GM18873 (cell line): ENCODE results near the gene ODF4.
"Not testable (repeated sequence)": the region's sequence is repeated elsewhere in the genome, so short reads cannot be mapped to it uniquely, and the experiment has no call there.

Source experiments
- ATAC-seq: cut with Tn5 transposase; IDR thresholded peaks from one replicate; pipeline ENCODE4 v1.9.1; 2021; ENCODE audit warnings: mild to moderate bottlenecking, moderate library complexity, moderate number of reproducible peaks; ENCODE audit not compliant: unreplicated experiment, low FRiP score

ODF4 gene

DNA sequence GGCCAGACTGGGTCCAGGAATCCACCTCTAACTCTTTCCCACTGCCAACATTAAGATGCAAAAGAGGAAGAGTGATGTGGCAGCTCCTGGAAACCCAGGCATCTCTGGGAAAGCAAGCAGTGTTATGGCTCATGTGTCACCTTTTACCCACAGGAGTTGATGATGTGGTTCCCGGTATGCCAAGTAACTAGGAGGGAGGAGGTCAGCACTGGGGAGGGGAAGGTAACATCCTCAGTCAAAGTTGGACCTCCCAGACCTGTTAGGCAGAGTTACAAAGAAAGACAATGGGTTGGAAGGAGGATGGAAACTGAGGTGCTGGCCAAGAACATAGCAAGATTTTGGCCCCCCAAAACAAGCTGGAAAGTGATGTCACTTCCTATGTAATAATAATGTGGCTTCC is 25.5 kb downstream of the ODF4 start:
- no peak for ATAC-seq

DNA sequence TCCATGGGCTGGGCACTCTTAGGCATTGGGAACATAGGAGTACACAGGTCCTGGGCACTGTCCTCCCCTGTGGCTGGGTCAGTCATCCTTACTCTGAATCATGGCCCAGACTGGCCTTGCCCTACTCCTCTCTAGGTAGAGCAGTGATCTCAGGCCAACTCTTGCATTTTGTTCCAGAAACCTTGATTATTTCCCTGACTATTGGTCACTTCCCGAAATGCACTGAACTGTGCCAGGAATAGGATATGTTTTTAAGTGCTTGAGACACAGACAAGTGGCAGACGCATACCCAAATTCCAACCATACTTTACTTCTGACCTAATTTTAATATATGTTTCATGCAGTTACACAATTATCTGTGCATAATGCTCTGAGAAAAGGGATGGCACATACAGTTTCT is 26.6 kb downstream of the ODF4 start:
- ATAC-seq: no peak

DNA sequence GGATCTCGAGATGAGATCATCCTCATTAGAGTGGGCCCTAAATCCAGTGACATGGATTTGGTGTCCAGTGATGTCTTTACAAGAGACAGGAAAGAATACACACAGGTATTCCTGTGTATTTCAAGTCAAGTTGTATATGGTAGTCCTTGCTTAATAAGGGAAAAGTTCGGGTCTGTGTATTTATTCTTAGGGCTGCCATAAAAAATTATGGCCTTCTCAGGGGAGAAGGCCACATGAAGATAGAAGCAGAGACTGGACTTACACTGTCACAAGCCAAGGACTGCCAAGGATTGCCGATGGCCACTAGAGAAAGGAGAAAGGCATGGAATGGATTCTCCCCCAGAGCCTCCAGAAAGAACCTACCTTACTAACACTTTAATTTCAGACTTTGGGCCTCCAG is 28.6 kb downstream of the ODF4 start:
- no peak for ATAC-seq

DNA sequence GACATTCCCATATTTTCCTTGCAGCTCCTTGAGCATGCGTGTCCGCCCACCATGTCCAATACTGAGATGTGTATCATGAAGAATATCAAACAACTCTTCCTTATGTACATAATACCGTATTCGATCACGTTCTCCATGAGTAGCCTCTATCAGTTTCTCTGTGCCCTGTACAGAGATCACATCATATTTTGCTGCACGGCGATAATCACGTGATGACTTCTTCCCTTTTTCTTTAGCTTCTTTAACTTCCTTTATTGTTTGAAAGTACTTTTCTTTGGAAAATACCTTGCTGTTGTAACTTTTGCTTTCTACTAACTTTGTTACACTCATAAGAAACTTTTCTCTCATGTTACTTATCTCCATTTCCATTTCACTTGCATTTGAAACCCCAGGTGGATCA is 30.3 kb downstream of the ODF4 start:
- no peak for ATAC-seq

DNA sequence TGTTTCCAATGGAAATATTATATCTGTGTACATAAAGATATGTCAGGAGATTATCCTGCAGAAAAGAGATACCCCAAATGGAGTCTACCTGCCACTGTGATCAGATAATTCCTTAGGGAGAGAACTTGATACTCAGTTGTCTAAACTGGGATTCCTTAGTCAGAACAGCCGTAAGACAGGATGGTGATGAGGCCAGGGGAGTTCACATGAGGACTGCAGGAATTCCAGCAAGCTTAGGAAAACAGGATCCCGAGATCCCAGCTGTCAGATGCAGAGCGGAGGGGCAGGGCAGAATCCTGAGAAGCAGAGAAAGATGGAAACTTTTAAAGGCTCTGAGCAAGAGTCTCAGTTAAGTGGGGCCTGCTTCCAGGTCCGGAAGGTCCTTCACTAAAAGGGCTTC is 32.1 kb downstream of the ODF4 start:
- ATAC-seq: no peak

DNA sequence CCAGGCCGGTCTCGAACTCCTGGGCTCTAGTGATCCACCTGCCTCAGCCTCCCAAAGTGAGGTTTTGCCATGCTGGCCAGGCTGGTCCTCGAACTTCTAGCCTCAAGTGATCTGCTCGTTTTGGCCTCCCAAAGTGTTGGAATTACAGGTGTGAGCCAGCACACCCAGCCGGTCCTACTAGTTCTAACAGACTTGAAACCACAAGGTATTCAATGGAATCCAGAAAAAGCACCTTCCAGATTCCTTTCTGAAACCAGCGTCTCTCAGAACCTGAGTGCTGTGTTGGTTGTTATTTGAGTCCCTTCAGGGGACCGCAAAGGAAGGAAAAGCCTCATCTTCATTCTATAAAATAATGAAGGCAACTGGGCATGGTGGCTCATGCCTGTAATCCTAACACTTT is 32.8 kb downstream of the ODF4 start:
- no peak for ATAC-seq

DNA sequence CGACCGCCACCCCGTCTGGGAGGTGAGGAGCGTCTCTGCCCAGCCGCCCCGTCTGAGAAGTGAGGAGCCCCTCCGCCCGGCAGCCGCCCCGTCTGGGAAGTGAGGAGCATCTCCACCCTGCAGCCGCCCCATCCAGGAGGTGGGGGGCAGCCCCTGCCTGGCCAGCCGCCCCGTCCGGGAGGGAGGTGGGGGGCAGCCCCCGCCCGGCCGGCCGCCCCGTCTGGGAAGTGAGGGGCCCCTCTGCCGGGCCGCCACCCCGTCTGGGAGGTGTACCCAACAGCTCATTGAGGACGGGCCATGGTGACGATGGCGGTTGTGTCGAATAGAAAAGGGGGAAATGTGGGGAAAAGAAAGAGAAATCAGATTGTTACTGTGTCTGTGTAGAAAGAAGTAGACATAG is 34.2 kb downstream of the ODF4 start:
- ATAC-seq: not testable (repeated sequence)

DNA sequence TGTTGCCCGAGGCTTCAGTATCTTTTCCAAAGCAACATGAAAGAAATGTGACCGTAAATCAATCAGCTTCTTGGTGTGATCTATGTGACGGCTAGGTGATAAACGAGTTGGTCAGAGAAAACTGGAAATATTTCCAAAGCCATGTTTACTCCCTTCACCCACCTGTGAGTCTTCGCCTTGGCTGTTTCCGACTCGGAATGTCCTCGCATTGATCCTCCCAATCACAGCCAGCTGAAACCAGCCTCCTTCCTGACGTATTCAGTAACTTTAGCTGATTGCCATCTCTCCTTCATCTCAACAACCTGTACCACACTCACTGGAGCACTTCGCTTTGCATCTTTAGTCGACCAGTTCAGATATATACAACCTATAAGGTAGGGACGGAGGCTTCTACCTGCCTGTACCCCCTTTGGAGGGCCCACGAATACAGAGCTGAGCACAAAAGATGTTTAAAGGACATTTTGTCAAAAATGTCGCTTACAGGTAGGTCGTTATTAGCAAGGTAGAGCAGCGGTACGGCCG is 36.2 kb downstream of the ODF4 start:
- no peak for ATAC-seq

DNA sequence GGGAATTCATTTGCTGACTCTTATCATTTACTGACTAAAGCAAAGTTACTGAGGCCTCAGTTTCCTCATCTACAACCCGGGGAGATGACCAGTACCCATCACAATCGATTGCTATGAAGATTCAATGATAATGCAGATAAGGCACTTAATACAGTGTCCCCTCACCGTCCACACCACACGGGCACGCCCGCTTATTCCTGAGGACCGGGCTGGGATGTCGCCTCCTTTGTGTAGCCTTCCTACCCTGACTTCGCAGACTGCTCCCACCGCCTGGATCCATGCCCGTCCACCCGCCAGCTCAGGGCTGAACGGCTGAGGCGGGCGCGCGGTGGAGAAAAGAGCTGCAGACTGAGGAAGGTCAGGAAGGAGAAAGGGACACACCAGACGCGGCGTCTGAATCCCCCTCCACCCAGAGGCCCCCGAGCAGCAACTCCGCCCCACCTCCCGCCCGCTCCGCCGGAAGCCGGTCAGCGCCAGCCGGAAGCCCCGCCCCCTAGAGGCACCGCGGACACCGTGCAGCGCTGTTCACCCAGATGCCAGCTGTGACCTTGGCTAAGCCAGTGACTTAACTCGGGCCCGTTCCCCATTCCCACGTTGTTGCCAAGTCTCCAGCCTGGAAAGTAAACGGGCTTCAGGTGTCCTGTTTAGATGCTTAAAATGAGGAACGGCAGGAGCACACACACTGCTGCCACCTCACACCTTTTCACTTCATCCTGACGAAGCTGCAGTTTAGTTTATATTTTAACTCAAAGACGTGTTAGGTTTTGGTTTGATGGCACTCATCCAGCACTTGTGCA is 36.8 kb downstream of the ODF4 start, which contains the start of gene KRABD2:
KRABD2 (minus strand) TSS at position 434 of the 797 bp plus-strand sequence.
- ATAC-seq: peak; percentile 64

DNA sequence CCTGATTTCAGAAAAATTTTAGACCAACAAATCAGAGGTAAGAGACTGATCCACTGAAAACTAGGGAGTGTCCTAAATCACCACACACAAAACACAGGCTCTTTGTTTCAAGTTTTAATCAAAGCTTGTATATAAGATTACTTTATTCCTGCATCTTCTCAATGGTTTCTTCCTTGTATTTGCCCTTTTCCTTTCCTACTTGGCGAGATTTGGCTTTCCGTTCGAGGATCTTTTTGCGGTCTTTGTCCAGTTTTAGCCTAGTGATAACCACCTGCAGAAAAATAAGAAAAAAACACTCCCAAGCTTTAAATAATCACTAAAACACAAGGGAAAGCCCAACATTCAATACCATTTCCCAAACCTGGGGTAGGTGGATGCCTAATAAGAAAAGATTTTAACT is 37.8 kb downstream of the ODF4 start:
- no peak for ATAC-seq

DNA sequence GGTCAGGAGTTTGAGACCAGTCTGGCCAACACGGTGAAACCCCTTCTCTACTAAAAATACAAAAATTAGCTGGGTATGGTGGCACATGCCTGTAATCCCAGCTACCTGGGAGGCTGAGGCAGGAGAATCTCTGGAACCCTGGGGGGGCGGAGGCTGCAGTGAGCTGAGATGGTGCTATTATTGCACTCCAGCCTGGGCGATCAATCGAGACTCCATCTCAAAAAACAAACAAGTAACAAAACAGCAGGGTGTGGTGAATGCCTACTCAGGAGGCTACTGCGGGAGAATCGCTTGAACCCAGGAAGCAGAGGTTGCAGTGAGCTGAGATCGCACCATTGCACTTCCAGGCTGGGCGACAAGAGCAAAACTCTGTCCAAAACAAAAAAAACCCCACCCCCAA is 38.5 kb downstream of the ODF4 start:
- ATAC-seq: not testable (repeated sequence)

DNA sequence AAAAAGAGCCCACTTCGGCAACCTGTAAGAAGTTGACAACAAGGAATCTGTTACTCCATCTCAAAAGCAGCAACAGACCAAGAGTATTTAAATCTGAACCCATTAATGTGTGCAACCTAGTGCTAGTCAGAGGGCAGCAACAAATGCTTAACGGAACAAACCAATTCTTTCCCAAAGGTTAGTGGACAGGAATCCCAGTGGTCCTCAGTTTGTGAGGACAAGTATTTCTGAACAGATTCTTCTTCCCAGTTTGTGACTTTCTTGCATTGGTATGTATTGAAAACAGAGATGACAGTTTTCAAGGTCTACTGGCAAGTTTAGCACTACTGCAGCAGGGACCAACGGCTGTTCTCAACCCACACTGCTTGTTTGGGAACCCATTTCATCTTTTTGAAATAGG is 40.4 kb downstream of the ODF4 start:
- no peak for ATAC-seq

DNA sequence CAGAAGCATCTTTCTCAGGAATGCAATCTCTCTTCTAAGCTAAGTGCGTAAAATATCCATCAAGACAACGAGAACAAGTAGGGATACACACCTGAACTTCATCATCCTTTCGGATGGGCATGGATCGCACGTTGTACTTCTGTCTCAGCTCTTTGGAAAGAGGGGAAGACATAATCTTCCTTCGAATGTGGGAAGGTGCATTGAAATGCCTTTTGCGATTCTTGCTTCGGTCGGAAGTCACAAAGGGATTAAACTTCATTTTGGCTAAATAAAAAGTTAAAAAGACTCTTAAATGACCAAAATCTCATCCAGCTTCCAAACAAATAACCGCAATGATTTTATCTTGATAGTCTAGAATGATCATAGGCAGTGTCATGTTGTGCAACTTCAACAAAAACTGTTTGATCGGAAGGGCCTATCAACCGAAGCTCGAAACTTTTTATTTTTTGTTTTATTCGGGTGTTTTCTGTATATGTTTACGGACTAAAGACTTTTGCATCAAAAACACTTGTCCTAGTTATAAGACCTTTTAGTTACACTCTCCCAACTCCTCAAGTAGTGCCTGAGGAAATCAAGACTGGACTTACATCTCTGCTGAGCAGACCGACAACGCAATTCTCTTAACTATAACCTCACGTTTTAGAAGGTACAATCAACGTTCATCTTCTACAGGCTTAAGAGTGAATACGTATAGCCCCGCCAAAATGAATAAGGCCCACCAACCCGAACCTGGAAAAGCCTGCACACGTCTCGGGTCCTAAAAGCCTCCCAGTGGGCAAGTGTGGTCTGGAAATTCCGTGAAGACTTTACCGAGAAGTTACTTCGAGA is 42.6 kb downstream of the ODF4 start:
- ATAC-seq: no peak

DNA sequence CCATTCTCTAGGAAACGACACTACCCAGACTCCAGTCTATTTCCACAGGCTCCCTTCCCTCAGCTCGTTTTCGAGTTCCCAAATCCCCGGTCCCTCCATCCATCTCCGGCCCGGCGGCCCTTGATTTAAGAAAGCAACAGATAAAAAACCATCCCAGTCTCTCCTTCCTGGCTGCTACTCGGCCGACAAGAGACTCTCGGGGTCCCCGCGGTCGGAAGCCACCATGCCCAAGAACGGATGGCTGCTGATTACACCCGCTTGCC is 43.2 kb downstream of the ODF4 start:
- no peak for ATAC-seq

DNA sequence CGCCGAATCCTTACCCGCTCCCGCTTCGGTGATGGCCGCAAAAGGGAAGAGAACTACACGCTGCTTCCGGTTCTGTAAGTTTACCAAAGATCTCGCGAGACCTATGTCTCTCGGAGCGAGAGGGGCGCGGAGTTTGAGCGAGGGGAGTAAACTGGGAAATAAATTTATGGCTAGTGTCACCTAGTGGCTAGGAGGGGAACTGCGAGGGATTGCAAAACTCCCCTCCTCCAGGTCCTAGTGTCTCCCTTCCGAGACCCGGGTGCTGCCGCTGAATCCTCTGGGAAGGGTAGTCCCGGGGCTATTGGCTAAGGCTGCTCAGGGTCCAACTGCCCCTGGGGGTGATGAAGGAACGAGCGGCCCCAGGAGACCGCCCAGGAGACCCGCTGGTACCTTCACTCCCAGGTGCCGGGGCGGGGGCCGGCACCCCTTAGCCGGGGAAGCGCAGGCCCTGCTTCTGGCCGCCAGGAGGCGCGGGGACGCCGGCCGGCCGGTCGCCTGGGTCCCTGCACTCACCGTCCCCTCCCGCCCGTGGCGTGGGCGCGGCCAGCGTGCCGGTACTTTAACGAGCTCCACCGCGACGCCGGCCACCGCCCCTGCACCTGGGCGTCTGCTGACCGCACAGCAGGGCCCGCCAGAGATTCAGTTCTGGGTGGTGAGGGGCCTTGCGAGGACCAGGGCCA is 43.6 kb downstream of the ODF4 start, which contains the start of gene RPL26:
RPL26 (minus strand) TSS at position 51 of the 680 bp plus-strand sequence. CDS start 883 bp downstream, outside the sequence.
- peak; percentile 87 for ATAC-seq

DNA sequence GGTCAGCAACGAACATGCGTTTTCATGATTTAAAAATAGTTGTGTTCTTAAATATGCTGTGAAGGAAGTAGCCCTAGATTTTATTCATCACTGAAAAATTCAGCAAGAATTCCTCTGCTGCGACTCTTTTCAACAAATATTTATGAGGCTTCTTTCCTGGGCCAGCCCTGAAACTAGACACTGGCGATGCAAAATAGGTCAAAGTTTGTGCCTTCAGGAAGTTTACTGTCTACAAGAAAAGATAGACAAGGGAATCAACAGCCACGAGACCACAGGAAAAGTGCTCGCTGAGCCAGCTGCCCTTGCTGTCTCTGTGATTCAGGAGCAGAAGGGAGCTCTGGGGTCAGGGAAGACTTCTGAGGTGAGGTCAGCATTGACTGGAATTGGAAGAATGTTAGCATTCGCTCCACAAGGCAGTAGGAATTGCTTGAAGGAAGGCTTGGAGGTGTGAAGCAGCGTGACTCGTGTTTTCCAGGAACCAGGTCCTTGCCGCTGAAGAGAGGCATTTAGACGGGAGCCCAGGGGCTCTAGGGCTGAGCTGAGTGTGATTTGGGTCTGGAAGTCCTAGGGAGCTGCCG is 45.2 kb downstream of the ODF4 start:
- no peak for ATAC-seq

DNA sequence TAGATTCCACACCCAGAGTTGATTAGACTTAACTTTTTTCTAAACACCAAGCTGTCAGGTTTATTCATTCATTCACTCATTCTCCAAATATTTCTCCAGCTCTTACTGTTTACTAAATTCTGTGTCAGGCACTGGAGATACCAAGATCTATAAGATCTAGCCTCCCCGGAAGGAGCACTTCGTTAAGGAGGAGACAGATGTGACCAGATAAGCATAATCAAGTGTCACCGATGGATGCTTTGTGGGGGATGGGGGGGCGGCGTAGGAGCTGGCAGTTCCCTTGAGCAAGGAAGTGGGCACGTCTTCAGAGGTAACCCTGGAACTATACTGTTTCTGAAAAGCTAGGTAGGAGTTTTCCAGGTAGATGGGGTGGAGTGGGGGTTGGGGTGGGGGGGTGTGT is 47.2 kb downstream of the ODF4 start:
- no peak for ATAC-seq

DNA sequence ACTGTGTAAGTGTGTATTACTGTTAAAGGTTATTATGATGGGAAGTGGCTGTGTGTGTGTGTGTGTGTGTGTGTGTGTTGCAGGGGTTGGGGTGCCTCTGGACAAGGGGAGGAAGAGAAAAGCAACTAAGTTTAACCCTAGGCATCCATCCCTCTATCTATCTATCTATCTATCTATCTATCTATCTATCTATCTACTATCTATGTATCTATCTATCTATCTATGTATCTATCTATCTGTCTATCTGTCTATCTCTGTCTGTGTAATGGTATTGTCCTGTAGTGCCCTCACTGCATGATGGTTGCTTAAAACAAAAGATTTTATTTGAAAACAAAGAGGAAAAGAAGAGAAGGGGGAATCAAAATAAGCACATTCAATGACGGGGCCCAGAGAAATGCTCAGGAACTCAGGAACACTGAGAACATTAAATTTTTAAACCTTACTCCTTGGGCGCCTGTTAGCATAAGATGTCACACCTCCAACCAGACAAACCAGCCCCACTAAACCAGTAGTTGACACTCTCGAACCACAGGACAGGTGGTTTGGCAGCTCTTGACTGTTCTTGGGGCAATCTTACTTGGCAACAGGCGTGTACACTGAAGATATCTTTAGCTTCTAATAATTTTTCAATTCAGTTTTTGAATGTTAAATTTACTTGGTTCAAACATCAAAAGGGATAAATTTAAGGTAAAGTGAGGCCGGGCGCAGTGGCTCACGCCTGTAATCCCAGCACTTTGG is 48.4 kb downstream of the ODF4 start:
- ATAC-seq: no peak

DNA sequence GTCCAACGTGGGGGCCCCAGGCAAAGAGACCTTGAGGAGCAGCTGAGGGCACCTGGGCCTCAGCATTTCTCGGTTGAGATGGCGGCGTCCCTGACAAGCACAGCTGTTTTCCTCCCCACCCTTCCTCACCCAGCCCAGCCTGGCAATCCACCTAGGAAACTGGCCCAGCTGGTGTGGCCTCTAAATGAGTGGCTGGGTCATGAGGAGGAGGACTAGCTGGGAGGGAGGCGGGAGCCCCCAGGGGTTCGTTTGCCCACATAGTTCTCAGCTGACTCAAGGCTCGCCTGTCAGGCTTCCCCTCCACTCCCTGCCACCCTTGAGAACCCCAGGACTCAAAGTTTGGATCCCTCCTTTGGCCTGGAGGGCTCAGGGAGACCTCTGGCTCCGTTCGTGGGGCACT is 52.1 kb downstream of the ODF4 start:
- ATAC-seq: no peak

DNA sequence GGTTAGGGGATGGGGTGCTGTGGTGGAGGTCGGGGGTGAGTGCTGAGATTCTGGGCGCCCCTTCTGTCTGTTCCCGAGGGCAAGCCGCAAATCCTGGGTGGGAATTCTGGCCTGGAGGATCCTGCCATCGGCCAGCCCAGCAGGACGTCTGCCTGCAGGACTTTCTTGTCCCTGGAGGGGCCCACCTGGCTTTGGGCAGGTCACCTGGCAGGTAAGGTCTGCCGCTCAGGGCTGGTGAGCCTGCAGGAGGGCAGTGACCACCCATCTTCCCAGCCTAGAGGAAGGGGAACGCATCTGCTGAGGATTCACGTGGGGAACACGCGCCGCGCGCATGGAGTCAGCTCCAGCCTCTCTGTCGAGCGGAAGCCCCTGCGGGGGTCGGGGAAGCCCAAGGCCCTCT is 52.6 kb downstream of the ODF4 start:
- no peak for ATAC-seq
